HEK293 (cell line): Measurements from ENCODE around the gene ZNF319.

Experiments
- CTCF ChIA-PET: fragments of 350-600 bp; formaldehyde crosslinking; extraction: SDS; loops from one replicate; lab custom pipeline; 2021; ENCODE audit warnings: antibody characterized with exemption; lab: Yijun Ruan, JAX
- POLR2A ChIA-PET: fragments of 300-600 bp; formaldehyde crosslinking; extraction: SDS; loops from one replicate; lab custom pipeline; 2020; ENCODE audit warnings: antibody characterized with exemption, inconsistent platforms; lab: Yijun Ruan, JAX
- H3K27ac ChIP-seq: fragments of 200-500 bp; sonication (Bioruptor generic); 2 replicates; pipeline ENCODE4 v1.5.1; 2014; ENCODE audit warnings: low read depth, low read length, control low read depth, inconsistent platforms; ENCODE audit errors: extremely low read depth
- H3K36me3 ChIP-seq, 2 experiments: fragments of 200-500 bp in 1 of 2; sonication (Bioruptor generic) in 1 of 2; 1 replicate in 1 of 2; 2 replicates in 1 of 2; pipeline ENCODE4 v1.5.1; 2014 to 2017; ENCODE audit warnings: inconsistent platforms in 2 of 2, low read length in 2 of 2; ENCODE audit not compliant: control insufficient read depth in 2 of 2, insufficient read depth in 1 of 2
- H3K4me1 ChIP-seq: fragments of 200-500 bp; sonication (Bioruptor generic); 2 replicates; pipeline ENCODE4 v1.5.1; 2014; ENCODE audit warnings: mild to moderate bottlenecking, low read length, inconsistent platforms; ENCODE audit not compliant: control insufficient read depth, insufficient read depth
- H3K4me3 ChIP-seq: 2 replicates; pipeline ENCODE4 v1.5.1; 2011; ENCODE audit warnings: low read depth, mild to moderate bottlenecking, control low read depth, low read length, moderate library complexity
- H3K9me3 ChIP-seq: fragments of 200-500 bp; sonication (Bioruptor generic); 2 replicates; pipeline ENCODE4 v1.5.1; 2014; ENCODE audit warnings: low read depth, low read length, inconsistent platforms; ENCODE audit not compliant: control insufficient read depth, insufficient read depth
- BCL11A ChIP-seq: fragments of 450-650 bp; formaldehyde crosslinking; IDR thresholded peaks from 2 replicates; pipeline ENCODE4 v1.5.1; 2016; ENCODE audit warnings: low read depth, missing biosample characterization, missing genetic modification characterization
- KLF7 ChIP-seq: fragments of 450-650 bp; formaldehyde crosslinking; IDR thresholded peaks from 2 replicates; pipeline ENCODE4 v1.5.1; 2016; ENCODE audit warnings: missing biosample characterization, missing genetic modification characterization, borderline replicate concordance
- KLF8 ChIP-seq: fragments of 450-650 bp; formaldehyde crosslinking; IDR thresholded peaks from 2 replicates; pipeline ENCODE4 v1.5.1; 2016; ENCODE audit warnings: missing biosample characterization, missing genetic modification characterization
- PBX3 ChIP-seq: sonication (generic); formaldehyde crosslinking; IDR thresholded peaks from 2 replicates; pipeline ENCODE4 v1.8.1; 2022; ENCODE audit warnings: mild to moderate bottlenecking, moderate library complexity, missing genetic modification reagents
- PRDM1 ChIP-seq: fragments of 450-650 bp; formaldehyde crosslinking; IDR thresholded peaks from 2 replicates; pipeline ENCODE4; 2016; ENCODE audit warnings: missing biosample characterization, missing genetic modification characterization
- PRDM4 ChIP-seq: fragments of 450-650 bp; formaldehyde crosslinking; IDR thresholded peaks from 2 replicates; pipeline ENCODE4 v1.5.1; 2017; ENCODE audit warnings: missing biosample characterization, missing genetic modification characterization
- SCRT1 ChIP-seq: fragments of 450-650 bp; formaldehyde crosslinking; IDR thresholded peaks from 2 replicates; pipeline ENCODE4 v1.5.1; 2016; ENCODE audit warnings: missing biosample characterization, missing genetic modification characterization, borderline replicate concordance
- TRIM28 ChIP-seq: IDR thresholded peaks from 2 replicates; pipeline ENCODE4 v1.6.1; 2011; ENCODE audit warnings: low read length, control low read depth, borderline replicate concordance
- YY2 ChIP-seq: fragments of 450-650 bp; formaldehyde crosslinking; IDR thresholded peaks from 2 replicates; pipeline ENCODE4 v1.5.1; 2016; ENCODE audit warnings: missing biosample characterization, missing genetic modification characterization
- ZBTB11 ChIP-seq: fragments of 450-650 bp; formaldehyde crosslinking; conservative IDR thresholded peaks from 2 replicates; pipeline ENCODE4 v1.5.1; 2016; ENCODE audit warnings: low read depth, missing biosample characterization, missing genetic modification characterization
- ZBTB17 ChIP-seq: fragments of 450-650 bp; formaldehyde crosslinking; IDR thresholded peaks from 2 replicates; pipeline ENCODE4 v1.5.1; 2016; ENCODE audit warnings: missing biosample characterization, missing genetic modification characterization
- ZBTB8A ChIP-seq: fragments of 450-650 bp; formaldehyde crosslinking; IDR thresholded peaks from 2 replicates; pipeline ENCODE4 v1.5.1; 2016; ENCODE audit warnings: missing biosample characterization, missing genetic modification characterization
- ZNF174 ChIP-seq: fragments of 450-650 bp; formaldehyde crosslinking; IDR thresholded peaks from 2 replicates; pipeline ENCODE4 v1.5.0; 2017; ENCODE audit warnings: missing biosample characterization, mild to moderate bottlenecking, missing genetic modification characterization
- ZNF18 ChIP-seq: fragments of 450-650 bp; formaldehyde crosslinking; IDR thresholded peaks from 2 replicates; pipeline ENCODE4 v1.5.1; 2016; ENCODE audit warnings: missing biosample characterization, missing genetic modification characterization
- ZNF239 ChIP-seq: fragments of 450-650 bp; formaldehyde crosslinking; IDR thresholded peaks from 2 replicates; pipeline ENCODE4 v1.5.1; 2016; ENCODE audit warnings: missing biosample characterization, missing genetic modification characterization
- ZNF423 ChIP-seq: fragments of 450-650 bp; formaldehyde crosslinking; IDR thresholded peaks from 2 replicates; pipeline ENCODE4 v1.5.1; 2016; ENCODE audit warnings: missing biosample characterization, missing genetic modification characterization
- ZNF473 ChIP-seq: fragments of 450-650 bp; formaldehyde crosslinking; IDR thresholded peaks from 2 replicates; pipeline ENCODE4 v1.5.1; 2017; ENCODE audit warnings: missing biosample characterization, missing genetic modification characterization
- ZNF488 ChIP-seq: fragments of 450-650 bp; formaldehyde crosslinking; IDR thresholded peaks from 2 replicates; pipeline ENCODE4 v1.5.1; 2016; ENCODE audit warnings: missing biosample characterization, missing genetic modification characterization
- ZNF555 ChIP-seq: fragments of 450-650 bp; formaldehyde crosslinking; conservative IDR thresholded peaks from 2 replicates; pipeline ENCODE4 v1.5.1; 2017; ENCODE audit warnings: missing biosample characterization, mild to moderate bottlenecking, missing genetic modification characterization, inconsistent platforms
- ZNF658 ChIP-seq: fragments of 450-650 bp; formaldehyde crosslinking; IDR thresholded peaks from 2 replicates; pipeline ENCODE4; 2016; ENCODE audit warnings: missing biosample characterization, missing genetic modification characterization
- ZNF677 ChIP-seq: fragments of 450-650 bp; IDR thresholded peaks from 2 replicates; pipeline ENCODE4 v1.5.0; 2018; ENCODE audit warnings: missing biosample characterization, mild to moderate bottlenecking, missing genetic modification characterization, moderate library complexity
- ZSCAN16 ChIP-seq: fragments of 450-650 bp; formaldehyde crosslinking; IDR thresholded peaks from 2 replicates; pipeline ENCODE4 v1.5.1; 2016; ENCODE audit warnings: missing biosample characterization, missing genetic modification characterization

Gene ZNF319

GRCh38 chr16:58011652-58012051, 11.2 kb upstream of the ZNF319 start:
- Histone ChIP-seq H3K27ac (no peak overlapping the region), H3K4me3 (no peak overlapping the region), H3K9me3 (no peaks in the 10 kb centered on the region), H3K36me3 (peaks cover 0 to 61% of the 10 kb centered on the region in 2 experiments; a peak in 2 of 3 replicates), H3K4me1 (no peaks in the 10 kb centered on the region)
- ChIA-PET POLR2A (no interaction called here), CTCF (interaction anchor here (1.1 to 2.9 kb wide), 2 partner anchors 85 to 110 kb away, joined by 3 to 19 read pairs; no protein-coding TSS in a partner anchor)
- TF ChIP-seq ZNF423 (no peak), ZNF658 (no peak), ZNF488 (tag by site-specific recombination) (no peak), YY2 (tag by site-specific recombination) (no peak), ZBTB11 (tag by site-specific recombination) (no peak), PBX3 (CRISPR knock-in tag) (no peak), ZBTB17 (tag by site-specific recombination) (no peak), ZBTB8A (tag by site-specific recombination) (no peak), SCRT1 (tag by site-specific recombination) (no peak), ZNF677 (tag by site-specific recombination) (no peak), ZNF555 (tag by site-specific recombination) (no peak), ZNF174 (no peak), PRDM1 (no peak), BCL11A (tag by site-specific recombination) (no peak)

GRCh38 chr16:58010886-58011285, 10.4 kb upstream of the ZNF319 start:
- no peaks in the 10 kb centered on the region for H3K9me3 ChIP-seq
- CTCF ChIA-PET = interaction anchor here (1.1 to 1.2 kb wide), 2 partner anchors 8 to 86 kb away, joined by 3 to 5 read pairs; no protein-coding TSS in a partner anchor
- TF ChIP-seq KLF7 (tag by site-specific recombination) (no peak), ZNF18 (tag by site-specific recombination) (no peak), PBX3 (CRISPR knock-in tag) (no peak), ZSCAN16 (tag by site-specific recombination) (no peak), PRDM4 (tag by site-specific recombination) (no peak), ZNF473 (no peak), ZNF423 (no peak), ZNF239 (tag by site-specific recombination) (no peak), KLF8 (tag by site-specific recombination) (no peak), TRIM28 (no peak)
- H3K4me1 ChIP-seq = no peaks in the 10 kb centered on the region
- H3K4me3 ChIP-seq = no peak overlapping the region
- H3K27ac ChIP-seq = no peak overlapping the region
- POLR2A ChIA-PET = interaction anchor here (1.3 kb wide), 1 partner anchor 118 kb away, joined by 6 read pairs; the partner anchor contains the start of gene CFAP20
- peaks cover 0 to 65% of the 10 kb centered on the region in 2 experiments; a peak in 2 of 3 replicates for H3K36me3 ChIP-seq
